OCI-LY1 (cell line): Measurements from ENCODE around the gene SNRPD3.
"Not testable (repeated sequence)": the region's sequence is repeated elsewhere in the genome, so short reads cannot be mapped to it uniquely, and the experiment has no call there.

Experiments
- H2AFZ ChIP-seq: fragments of 200-600 bp; sonication (generic), shearing (Covaris generic); 2 replicates; pipeline ENCODE4 v1.6.0; 2014; ENCODE audit warnings: antibody characterized with exemption, mild to moderate bottlenecking, low read length
- H3F3A ChIP-seq: fragments of 200-600 bp; sonication (generic), shearing (Covaris generic); 2 replicates; pipeline ENCODE4 v1.6.0; 2014; ENCODE audit warnings: mild to moderate bottlenecking, antibody characterized with exemption, low read length, moderate library complexity; ENCODE audit not compliant: insufficient read depth
- H3K27ac ChIP-seq: fragments of 200-600 bp; sonication (generic); 2 replicates; pipeline ENCODE4 v1.5.1; 2014; ENCODE audit warnings: low read length, mixed run types, mild to moderate bottlenecking, low read depth; ENCODE audit not compliant: poor library complexity, severe bottlenecking
- H3K27me3 ChIP-seq: fragments of 200-600 bp; sonication (generic); 2 replicates; pipeline ENCODE4 v1.6.0; 2014; ENCODE audit warnings: antibody characterized with exemption, mild to moderate bottlenecking, low read length, moderate library complexity; ENCODE audit not compliant: insufficient read depth
- H3K36me3 ChIP-seq: fragments of 200-600 bp; sonication (generic); 2 replicates; pipeline ENCODE4 v1.6.1; 2014; ENCODE audit warnings: mild to moderate bottlenecking, antibody characterized with exemption, low read length, moderate library complexity, mixed read lengths; ENCODE audit not compliant: insufficient read depth
- H3K4me1 ChIP-seq: fragments of 200-600 bp; sonication (generic); 2 replicates; pipeline ENCODE4 v1.5.1; 2014; ENCODE audit warnings: mild to moderate bottlenecking, low read length, moderate library complexity; ENCODE audit not compliant: insufficient read depth, severe bottlenecking
- H3K4me2 ChIP-seq: fragments of 200-600 bp; sonication (generic), shearing (Covaris generic); 2 replicates; pipeline ENCODE4 v1.6.1; 2014; ENCODE audit warnings: low read length
- H3K4me3 ChIP-seq: fragments of 200-600 bp; sonication (generic); 2 replicates; pipeline ENCODE4 v1.5.1; 2014; ENCODE audit warnings: low read length, low read depth, mild to moderate bottlenecking, mixed read lengths; ENCODE audit not compliant: poor library complexity, severe bottlenecking
- H3K79me2 ChIP-seq: fragments of 200-600 bp; shearing (Covaris generic); 2 replicates; pipeline ENCODE4 v1.6.1; 2016; ENCODE audit warnings: mixed run types, low read length, mixed read lengths; ENCODE audit not compliant: insufficient read depth
- H3K9ac ChIP-seq: fragments of 200-600 bp; sonication (generic), shearing (Covaris generic); 2 replicates; pipeline ENCODE4 v1.6.1; 2014; ENCODE audit warnings: mild to moderate bottlenecking, low read length, mixed read lengths
- H3K9me2 ChIP-seq: fragments of 200-600 bp; sonication (generic), shearing (Covaris generic); 2 replicates; pipeline ENCODE4 v1.6.1; 2014; ENCODE audit warnings: low read depth, mild to moderate bottlenecking, low read length, mixed read lengths
- H3K9me3 ChIP-seq: fragments of 200-600 bp; shearing (Covaris generic); 2 replicates; pipeline ENCODE4 v1.6.1; 2014; ENCODE audit warnings: low read length, mixed read lengths
- H4K20me1 ChIP-seq: fragments of 200-600 bp; sonication (generic), shearing (Covaris generic); 2 replicates; pipeline ENCODE4 v1.6.0; 2016; ENCODE audit warnings: mild to moderate bottlenecking, low read length; ENCODE audit not compliant: insufficient read depth
- CTCF ChIP-seq: fragments of 200-600 bp; sonication (generic), shearing (Covaris generic); IDR thresholded peaks from 2 replicates; pipeline ENCODE4 v1.5.1; 2017; ENCODE audit warnings: mild to moderate bottlenecking, antibody characterized with exemption, low read length, moderate library complexity, mixed read lengths
- EZH2 ChIP-seq: fragments of 200-600 bp; sonication (generic), shearing (Covaris generic); IDR thresholded peaks from 2 replicates; pipeline ENCODE4 v1.8.0; 2017; ENCODE audit warnings: borderline replicate concordance, mixed run types, mild to moderate bottlenecking, antibody characterized with exemption, low read length, moderate library complexity, mixed read lengths

SNRPD3 gene

GRCh38 chr22:24550902-24551435 lies 4.8 kb upstream of the SNRPD3 start:
- Histone ChIP-seq H3K9me3 (no peaks in the 10 kb centered on the region), H3K4me2 (no peak overlapping the region), H4K20me1 (no peaks in the 10 kb centered on the region), H3K9me2 (no peaks in the 10 kb centered on the region), H3K4me1 (peaks cover 36% of the 10 kb centered on the region), H3K4me3 (no peak overlapping the region), H2AFZ (no peak overlapping the region), H3K27ac (no peak overlapping the region), H3K27me3 (no peaks in the 10 kb centered on the region), H3F3A (no peaks in the 10 kb centered on the region), H3K36me3 (peaks cover 61% of the 10 kb centered on the region), H3K79me2 (peaks cover 20% of the 10 kb centered on the region), H3K9ac (no peak overlapping the region; the same call in 1 of the 2 replicates)
- no peak for TF ChIP-seq CTCF
- no peak for TF ChIP-seq EZH2

GRCh38 chr22:24552503-24553286 lies 3.1 kb upstream of the SNRPD3 start:
- H3K9me2 ChIP-seq, H2AFZ ChIP-seq, H3F3A ChIP-seq, H3K27me3 ChIP-seq, H4K20me1 ChIP-seq, H3K9me3 ChIP-seq: not testable (repeated sequence)
- H3K4me1 ChIP-seq, result peaks cover 49% of the 10 kb centered on the region
- H3K27ac ChIP-seq, result peak overlapping the region; percentile 81
- peaks cover 37% of the 10 kb centered on the region for H3K79me2 ChIP-seq
- peaks cover 52% of the 10 kb centered on the region for H3K36me3 ChIP-seq
- peak overlapping the region; percentile 97 for H3K4me2 ChIP-seq
- peak overlapping the region; percentile 89 for H3K4me3 ChIP-seq
- H3K9ac ChIP-seq, result peak overlapping the region; percentile 96; the same call in 1 of the 2 replicates

GRCh38 chr22:24553597-24554312 lies 2.0 kb upstream of the SNRPD3 start:
- Histone ChIP-seq H3K9me2 (no peaks in the 10 kb centered on the region), H3K36me3 (peaks cover 53% of the 10 kb centered on the region), H3K4me1 (peaks cover 60% of the 10 kb centered on the region), H3F3A (no peaks in the 10 kb centered on the region), H3K27ac (peak overlapping the region; percentile 81), H3K9me3 (no peaks in the 10 kb centered on the region), H3K4me3 (peak overlapping the region; percentile 89), H3K4me2 (peak overlapping the region; percentile 97), H4K20me1 (no peaks in the 10 kb centered on the region), H3K9ac (peak overlapping the region; percentile 96), H3K27me3 (no peaks in the 10 kb centered on the region), H2AFZ (no peak overlapping the region), H3K79me2 (peaks cover 48% of the 10 kb centered on the region)
- TF ChIP-seq EZH2 (no peak), CTCF (no peak)
